Astrocyte (in vitro differentiated cells and primary cell): ENCODE measurements around the gene APOC4. TPM values are rescaled to one million over a fixed set of nuclear protein-coding genes. Genes with fewer than 3 reads are reported as not detected.
A peak's percentile ranks its signal among the peaks of the same experiment; 100 is the strongest.

Experiments used
- DNase-seq: peaks from one replicate; pipeline ENCODE4 v3.0.0-alpha.2; 2010; ENCODE audit warnings: low read depth
- FAIRE-seq: peaks from 2 replicates; lab custom pipeline; 2011; peaks lifted over from hg19 to GRCh38; lab: Jason Lieb, UNC
- H2AFZ ChIP-seq: 2 replicates; pipeline ENCODE4 v1.6.0; 2012; ENCODE audit warnings: low read depth, low read length, inconsistent platforms
- H3K27ac ChIP-seq: 2 replicates; pipeline ENCODE4 v1.5.1; 2011; ENCODE audit warnings: low read depth, low read length, inconsistent platforms
- H3K27me3 ChIP-seq: 2 replicates; pipeline ENCODE4 v1.6.0; 2011; ENCODE audit warnings: low read length, inconsistent platforms; ENCODE audit not compliant: insufficient read depth
- H3K36me3 ChIP-seq: 2 replicates; pipeline ENCODE4 v1.5.1; 2011; ENCODE audit warnings: low read length, inconsistent platforms; ENCODE audit not compliant: insufficient read depth
- H3K4me1 ChIP-seq: 2 replicates; pipeline ENCODE4 v1.5.1; 2011; ENCODE audit warnings: low read length, inconsistent platforms; ENCODE audit not compliant: insufficient read depth
- H3K4me2 ChIP-seq: 2 replicates; pipeline ENCODE4 v1.6.0; 2012; ENCODE audit warnings: low read length, inconsistent platforms
- H3K4me3 ChIP-seq: 2 replicates; pipeline ENCODE4 v1.5.1; 2011; ENCODE audit warnings: low read depth, mild to moderate bottlenecking, low read length, inconsistent platforms; ENCODE audit not compliant: insufficient read depth
- H3K79me2 ChIP-seq: 2 replicates; pipeline ENCODE4 v1.6.0; 2012; ENCODE audit warnings: mild to moderate bottlenecking, low read length, inconsistent platforms; ENCODE audit not compliant: insufficient read depth
- H3K9ac ChIP-seq: 2 replicates; pipeline ENCODE4 v1.6.0; 2012; ENCODE audit warnings: mild to moderate bottlenecking, low read length, inconsistent platforms
- H3K9me3 ChIP-seq: 2 replicates; pipeline ENCODE4 v1.5.1; 2012; ENCODE audit warnings: low read depth, mild to moderate bottlenecking, low read length, inconsistent platforms; ENCODE audit not compliant: insufficient read depth
- H4K20me1 ChIP-seq: 2 replicates; pipeline ENCODE4 v1.6.0; 2012; ENCODE audit warnings: low read length, inconsistent platforms; ENCODE audit not compliant: insufficient read depth
- H3K27ac Mint-ChIP-seq: one replicate; pipeline ENCODE4 v1.8.0; 2021; ENCODE audit warnings: mild to moderate bottlenecking, mixed read lengths; ENCODE audit not compliant: unreplicated experiment
- H3K27me3 Mint-ChIP-seq: one replicate; pipeline ENCODE4 v1.8.0; 2021; ENCODE audit warnings: low read depth, mixed read lengths; ENCODE audit not compliant: unreplicated experiment
- H3K36me3 Mint-ChIP-seq: one replicate; pipeline ENCODE4 v1.8.0; 2021; ENCODE audit warnings: low read depth, mixed read lengths; ENCODE audit not compliant: unreplicated experiment
- H3K4me1 Mint-ChIP-seq: one replicate; pipeline ENCODE4 v1.8.0; 2021; ENCODE audit warnings: low read depth, mixed read lengths; ENCODE audit not compliant: unreplicated experiment
- H3K4me3 Mint-ChIP-seq: one replicate; pipeline ENCODE4 v1.8.0; 2021; ENCODE audit warnings: mild to moderate bottlenecking, moderate library complexity, mixed read lengths; ENCODE audit not compliant: unreplicated experiment
- H3K9me3 Mint-ChIP-seq: one replicate; pipeline ENCODE4 v1.8.0; 2021; ENCODE audit warnings: mild to moderate bottlenecking, mixed read lengths; ENCODE audit not compliant: unreplicated experiment
- CTCF ChIP-seq: IDR thresholded peaks from 2 replicates; pipeline ENCODE4 v1.5.1; 2011; ENCODE audit warnings: low read depth, mild to moderate bottlenecking, inconsistent platforms, low read length, moderate library complexity; ENCODE audit not compliant: insufficient read depth
- EZH2 ChIP-seq: IDR thresholded peaks from 2 replicates; pipeline ENCODE4 v1.6.1; 2012; ENCODE audit warnings: mild to moderate bottlenecking, low read length, inconsistent platforms; ENCODE audit not compliant: insufficient read depth
- total RNA-seq: library from RNA; stranded (reverse); gene quantifications from 2 replicates; pipeline ENCODE4 v1.2.1, GENCODE V29; 2021

APOC4 gene
- total RNA-seq, 1 donor from 2014 or later = not detected

DNA sequence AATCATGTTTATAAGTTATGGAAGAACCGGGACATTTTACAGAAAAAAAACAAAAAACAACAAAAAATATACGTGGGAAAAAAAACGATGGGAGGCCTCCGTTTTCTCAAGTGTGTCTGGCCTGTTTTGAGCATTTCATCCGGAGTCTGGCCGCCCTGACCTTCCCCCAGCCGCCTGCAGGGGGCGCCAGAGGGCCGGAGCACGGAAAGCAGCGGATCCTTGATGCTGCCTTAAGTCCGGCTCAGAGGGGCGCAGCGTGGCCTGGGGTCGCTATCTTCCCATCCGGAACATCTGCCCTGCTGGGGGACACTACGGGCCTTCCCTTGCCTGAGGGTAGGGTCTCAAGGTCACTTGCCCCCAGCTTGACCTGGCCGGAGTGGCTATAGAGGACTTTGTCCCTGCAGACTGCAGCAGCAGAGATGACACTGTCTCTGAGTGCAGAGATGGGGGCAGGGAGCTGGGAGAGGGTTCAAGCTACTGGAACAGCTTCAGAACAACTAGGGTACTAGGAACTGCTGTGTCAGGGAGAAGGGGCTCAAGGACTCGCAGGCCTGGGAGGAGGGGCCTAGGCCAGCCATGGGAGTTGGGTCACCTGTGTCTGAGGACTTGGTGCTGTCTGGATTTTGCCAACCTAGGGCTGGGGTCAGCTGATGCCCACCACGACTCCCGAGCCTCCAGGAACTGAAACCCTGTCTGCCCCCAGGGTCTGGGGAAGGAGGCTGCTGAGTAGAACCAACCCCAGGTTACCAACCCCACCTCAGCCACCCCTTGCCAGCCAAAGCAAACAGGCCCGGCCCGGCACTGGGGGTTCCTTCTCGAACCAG lies 38.2 kb upstream of the APOC4 start:
- no peak overlapping the region for H3K9ac ChIP-seq
- peaks cover 12% of the 10 kb centered on the region for H3K36me3 Mint-ChIP-seq
- peaks cover 23% of the 10 kb centered on the region for H4K20me1 ChIP-seq
- H3K4me3 ChIP-seq = no peak overlapping the region
- peaks cover 9% of the 10 kb centered on the region for H3K36me3 ChIP-seq
- TF ChIP-seq EZH2 (no peak), CTCF (peak; percentile 89)
- H3K79me2 ChIP-seq = no peaks in the 10 kb centered on the region
- no peaks in the 10 kb centered on the region for H3K9me3 Mint-ChIP-seq
- DNase-seq (no peak), FAIRE-seq (no peak)
- H3K27ac ChIP-seq = no peak overlapping the region
- H3K27me3 ChIP-seq = peaks cover 4% of the 10 kb centered on the region
- H3K4me1 ChIP-seq = no peaks in the 10 kb centered on the region
- H2AFZ ChIP-seq = no peak overlapping the region
- peaks cover 9% of the 10 kb centered on the region for H3K4me1 Mint-ChIP-seq
- H3K9me3 ChIP-seq = no peaks in the 10 kb centered on the region
- no peak overlapping the region for H3K4me3 Mint-ChIP-seq
- no peaks in the 10 kb centered on the region for H3K27me3 Mint-ChIP-seq
- peak overlapping the region; percentile 3 for H3K27ac Mint-ChIP-seq
- no peak overlapping the region for H3K4me2 ChIP-seq

DNA sequence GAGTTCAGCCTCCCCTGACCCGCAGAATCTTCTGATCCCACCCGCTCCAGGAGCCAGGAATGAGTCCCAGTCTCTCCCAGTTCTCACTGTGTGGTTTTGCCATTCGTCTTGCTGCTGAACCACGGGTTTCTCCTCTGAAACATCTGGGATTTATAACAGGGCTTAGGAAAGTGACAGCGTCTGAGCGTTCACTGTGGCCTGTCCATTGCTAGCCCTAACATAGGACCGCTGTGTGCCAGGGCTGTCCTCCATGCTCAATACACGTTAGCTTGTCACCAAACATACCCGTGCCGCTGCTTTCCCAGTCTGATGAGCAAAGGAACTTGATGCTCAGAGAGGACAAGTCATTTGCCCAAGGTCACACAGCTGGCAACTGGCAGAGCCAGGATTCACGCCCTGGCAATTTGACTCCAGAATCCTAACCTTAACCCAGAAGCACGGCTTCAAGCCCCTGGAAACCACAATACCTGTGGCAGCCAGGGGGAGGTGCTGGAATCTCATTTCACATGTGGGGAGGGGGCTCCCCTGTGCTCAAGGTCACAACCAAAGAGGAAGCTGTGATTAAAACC lies 37.5 kb upstream of the APOC4 start:
- Histone ChIP-seq H2AFZ (no peak overlapping the region), H3K36me3 (peaks cover 9% of the 10 kb centered on the region), H3K79me2 (no peaks in the 10 kb centered on the region), H3K4me2 (no peak overlapping the region), H3K9ac (no peak overlapping the region), H3K4me1 (no peaks in the 10 kb centered on the region), H4K20me1 (peaks cover 23% of the 10 kb centered on the region), H3K27ac (no peak overlapping the region), H3K4me3 (no peak overlapping the region), H3K9me3 (no peaks in the 10 kb centered on the region), H3K27me3 (peaks cover 4% of the 10 kb centered on the region)
- Mint-ChIP-seq H3K4me3 (peak overlapping the region; percentile 95), H3K27me3 (no peaks in the 10 kb centered on the region), H3K9me3 (no peaks in the 10 kb centered on the region), H3K27ac (peak overlapping the region; percentile 3), H3K4me1 (peaks cover 9% of the 10 kb centered on the region), H3K36me3 (peaks cover 12% of the 10 kb centered on the region)
- no peak for FAIRE-seq
- no peak for DNase-seq
- no peak for TF ChIP-seq EZH2
- TF ChIP-seq CTCF = no peak
